SU-DHL-6 (cell line): ENCODE results near the gene OSBPL10.

ENCODE experiments used
- CTCF ChIP-seq: fragments of 200-600 bp; sonication (generic); IDR thresholded peaks from one replicate; pipeline ENCODE4 v1.5.1; 2017; ENCODE audit warnings: antibody characterized with exemption, mild to moderate bottlenecking, low read length, moderate library complexity; ENCODE audit not compliant: insufficient read depth, poor library complexity, severe bottlenecking
- EZH2phosphoT487 ChIP-seq: fragments of 200-600 bp; sonication (generic), shearing (Covaris generic); conservative IDR thresholded peaks from 2 replicates; pipeline ENCODE4 v1.6.1; 2018; ENCODE audit warnings: mild to moderate bottlenecking, antibody characterized with exemption, low read length, moderate library complexity, mixed read lengths

- no peak for TF ChIP-seq CTCF
- TF ChIP-seq EZH2phosphoT487, result no peak
Observed at GRCh38 chr3:31639828-31640227, 341.2 kb downstream of the OSBPL10 start.
